PC-9 (cell line): ENCODE measurements around the gene KIF3C. TPM values are rescaled to one million over a fixed set of nuclear protein-coding genes. Genes with fewer than 3 reads are reported as not detected.

Source experiments
- BruUV-seq: library from RNA; stranded (reverse); fragments of 400-500 nt; replicated peaks from 2 replicates; lab custom pipeline; 2021; lab: Mats Ljungman, UMichigan
- CTCF ChIA-PET: fragments of 300-600 bp; sonication (Branson Sonifier 250); formaldehyde crosslinking; loops from one replicate; lab custom pipeline; 2022; ENCODE audit warnings: antibody characterized with exemption; lab: Charles Lee
- POLR2A ChIA-PET: fragments of 300-600 bp; sonication (Branson Sonifier 250); formaldehyde crosslinking; loops from one replicate; lab custom pipeline; 2022; ENCODE audit warnings: antibody characterized with exemption; ENCODE audit not compliant: unreplicated experiment; lab: Charles Lee
- DNase-seq, 2 experiments: peaks; one replicate each; pipeline versions ENCODE4 v3.0.0 to v3.0.0-alpha.2; 2015 to 2022; ENCODE audit warnings: mixed read lengths in 1 of 2
- H2AFZ ChIP-seq: fragments of 200-600 bp; sonication (generic); 2 replicates; pipeline ENCODE4 v1.8.1; 2017; ENCODE audit warnings: antibody characterized with exemption
- H3F3A ChIP-seq: fragments of 200-600 bp; sonication (generic); 2 replicates; pipeline ENCODE4 v1.8.1; 2017; ENCODE audit warnings: antibody characterized with exemption, mild to moderate bottlenecking, low read depth; ENCODE audit not compliant: insufficient read depth
- H3K27ac ChIP-seq: fragments of 200-600 bp; sonication (generic); 2 replicates; pipeline ENCODE4 v1.6.1; 2016; ENCODE audit warnings: mixed run types
- H3K27me3 ChIP-seq: fragments of 200-600 bp; sonication (generic); 2 replicates; pipeline ENCODE4 v1.6.1; 2016; ENCODE audit warnings: low read depth, mixed run types; ENCODE audit not compliant: insufficient read depth
- H3K36me3 ChIP-seq: fragments of 200-600 bp; sonication (generic); 2 replicates; pipeline ENCODE4 v1.6.1; 2016; ENCODE audit warnings: low read depth, mixed run types
- H3K4me1 ChIP-seq: fragments of 200-600 bp; sonication (generic); replicated peaks from 2 replicates; pipeline ENCODE4 v1.6.1; 2016; ENCODE audit warnings: mixed run types; ENCODE audit not compliant: insufficient read depth
- H3K4me2 ChIP-seq: fragments of 200-600 bp; sonication (generic); 2 replicates; pipeline ENCODE4 v1.6.1; 2017; ENCODE audit warnings: mixed run types
- H3K4me3 ChIP-seq: fragments of 200-600 bp; sonication (generic); 2 replicates; pipeline ENCODE4 v1.6.1; 2016; ENCODE audit warnings: mixed run types
- H3K79me2 ChIP-seq: fragments of 200-600 bp; sonication (generic); 2 replicates; pipeline ENCODE4 v1.6.1; 2017; ENCODE audit warnings: low read depth, mixed run types
- H3K9me2 ChIP-seq: fragments of 200-600 bp; sonication (generic); 2 replicates; pipeline ENCODE4 v1.8.1; 2017; ENCODE audit warnings: mild to moderate bottlenecking; ENCODE audit not compliant: insufficient read depth
- H3K9me3 ChIP-seq: fragments of 200-600 bp; sonication (generic); 2 replicates; pipeline ENCODE4 v1.8.1; 2016; ENCODE audit warnings: low read depth; ENCODE audit not compliant: insufficient read depth
- H4K20me1 ChIP-seq: fragments of 200-600 bp; sonication (generic); 2 replicates; pipeline ENCODE4 v1.8.1; 2017; ENCODE audit not compliant: insufficient read depth
- CTCF ChIP-seq: fragments of 200-600 bp; sonication (generic); conservative IDR thresholded peaks from 2 replicates; pipeline ENCODE4 v1.6.1; 2017; ENCODE audit warnings: mixed run types, antibody characterized with exemption, mild to moderate bottlenecking, moderate library complexity
- EZH2 ChIP-seq: fragments of 200-600 bp; sonication (generic); IDR thresholded peaks from 2 replicates; pipeline ENCODE4 v1.8.0; 2017; ENCODE audit warnings: antibody characterized with exemption, low read depth
- intact Hi-C: fragments of 100-400 bp; cut with micrococcal nuclease; formaldehyde crosslinking; loops from one replicate; pipeline ENCODE4 v1.10.0; 2022; ENCODE audit not compliant: unreplicated experiment
- total RNA-seq: library from RNA; stranded (reverse); gene quantifications from 2 replicates; pipeline ENCODE4 v1.2.3, GENCODE V29; 2021

Gene KIF3C
- total RNA-seq, 1 experiment from 2014 or later = 50.5 TPM

GRCh38 chr2:26010943-26011342 lies 28.6 kb upstream of the KIF3C start:
- no peaks in the 10 kb centered on the region for H3K36me3 ChIP-seq
- peaks cover 82% of the 10 kb centered on the region for H3K4me1 ChIP-seq
- ChIA-PET POLR2A (interaction anchor here (1.0 to 1.9 kb wide), 2 partner anchors 23 to 758 kb away, joined by 4 to 9 read pairs; partner anchors contain the start of gene RAB10), CTCF (no interaction called here)
- peak overlapping the region; percentile 93 for H3K27ac ChIP-seq
- no peaks in the 10 kb centered on the region for H3K27me3 ChIP-seq
- no peak overlapping the region for H2AFZ ChIP-seq
- H3K79me2 ChIP-seq = no peaks in the 10 kb centered on the region
- no peaks in the 10 kb centered on the region for H3K9me2 ChIP-seq
- no peak for DNase-seq
- intact Hi-C loops = no loop called here
- H3K4me3 ChIP-seq = peak overlapping the region; percentile 23; the same call in 1 of the 2 replicates
- no TSS peak for BruUV-seq
- H4K20me1 ChIP-seq = no peaks in the 10 kb centered on the region
- H3F3A ChIP-seq = peaks cover 71% of the 10 kb centered on the region
- H3K9me3 ChIP-seq = no peaks in the 10 kb centered on the region; the same call in none of the 2 replicates
- peak overlapping the region; percentile 71 for H3K4me2 ChIP-seq
- TF ChIP-seq EZH2 (no peak), CTCF (no peak)

GRCh38 chr2:26009567-26009963 lies 27.3 kb upstream of the KIF3C start:
- POLR2A ChIA-PET = interaction anchor here (0.5 kb wide), 1 partner anchor 336 kb away, joined by 3 read pairs; no protein-coding TSS in a partner anchor
- no peak for DNase-seq
- peak overlapping the region; percentile 73 for H3K4me2 ChIP-seq

GRCh38 chr2:26008851-26009566 lies 26.7 kb upstream of the KIF3C start:
- POLR2A ChIA-PET = interaction anchor here (0.5 to 1.1 kb wide), 3 partner anchors 11 to 337 kb away, joined by 3 to 4 read pairs (median 3); no protein-coding TSS in a partner anchor

More at GRCh38 chr2:26009567-26009963, 27.3 kb upstream of the KIF3C start:
- H2AFZ ChIP-seq = no peak overlapping the region
- no peaks in the 10 kb centered on the region for H3K79me2 ChIP-seq
- no peaks in the 10 kb centered on the region for H3K36me3 ChIP-seq
- H3K4me3 ChIP-seq = peak overlapping the region; percentile 3
- no TSS peak for BruUV-seq
- intact Hi-C loops = no loop called here
- H3K27me3 ChIP-seq = no peaks in the 10 kb centered on the region
- peaks cover 71% of the 10 kb centered on the region for H3F3A ChIP-seq
- H3K27ac ChIP-seq = peak overlapping the region; percentile 96
- H3K9me2 ChIP-seq = no peaks in the 10 kb centered on the region
- H4K20me1 ChIP-seq = no peaks in the 10 kb centered on the region
- H3K9me3 ChIP-seq = no peaks in the 10 kb centered on the region; the same call in none of the 2 replicates
- TF ChIP-seq CTCF (no peak), EZH2 (no peak)
- peaks cover 78% of the 10 kb centered on the region for H3K4me1 ChIP-seq
- CTCF ChIA-PET = no interaction called here

More at GRCh38 chr2:26008851-26009566, 26.7 kb upstream of the KIF3C start:
- Histone ChIP-seq H3K4me3 (peak overlapping the region; percentile 3), H3K27me3 (no peaks in the 10 kb centered on the region), H3K4me2 (peak overlapping the region; percentile 73), H3K79me2 (no peaks in the 10 kb centered on the region), H3K9me3 (no peaks in the 10 kb centered on the region; the same call in none of the 2 replicates), H3F3A (peaks cover 70% of the 10 kb centered on the region), H3K4me1 (peaks cover 73% of the 10 kb centered on the region), H3K36me3 (no peaks in the 10 kb centered on the region), H4K20me1 (no peaks in the 10 kb centered on the region), H3K9me2 (no peaks in the 10 kb centered on the region), H3K27ac (peak overlapping the region; percentile 96), H2AFZ (no peak overlapping the region)
- CTCF ChIA-PET = no interaction called here
- BruUV-seq = no TSS peak
- peak; percentile 85 to 99 for DNase-seq
- TF ChIP-seq CTCF (no peak), EZH2 (no peak)
- intact Hi-C loops = no loop called here
